NCI-H2227 (cell line): ENCODE results near the gene HOTAIR.

Source experiments
- DNase-seq: peaks from one replicate; lab custom pipeline; 2025; ENCODE audit not compliant: unreplicated experiment; lab: John Stamatoyannopoulos, UW

The HOTAIR gene

DNA sequence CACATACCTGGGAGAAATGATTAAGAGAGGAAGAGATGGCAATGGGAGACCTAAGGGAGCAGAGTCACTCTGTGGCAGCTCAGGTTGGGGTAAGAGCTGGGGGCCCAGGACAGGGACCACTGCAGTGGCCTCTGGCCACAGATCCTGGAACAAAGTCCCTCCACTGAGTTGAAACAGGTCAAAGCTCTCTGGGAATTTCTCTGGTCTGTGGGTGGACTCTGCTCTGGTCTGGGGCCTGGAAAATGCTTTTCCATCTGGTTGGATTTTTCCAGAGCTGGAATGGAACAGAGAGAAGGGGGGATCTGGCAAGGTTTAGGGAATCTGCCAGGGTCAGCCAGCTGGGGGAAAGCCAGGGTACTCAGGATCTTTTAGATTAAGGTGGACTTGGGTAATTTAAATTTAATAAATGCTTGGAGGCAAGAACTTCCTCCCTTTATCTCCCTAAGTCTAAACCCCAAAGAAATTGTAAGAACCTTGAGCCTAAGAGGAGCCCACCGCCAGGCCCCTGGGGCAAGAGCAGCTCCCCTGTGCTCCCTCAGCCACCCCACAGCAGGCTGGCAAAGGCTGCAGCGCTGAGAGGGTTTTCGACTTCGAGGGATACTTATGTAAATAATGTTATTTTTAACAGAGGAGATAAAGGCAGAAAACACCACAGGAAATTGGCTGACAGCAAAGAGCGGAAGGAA, 13.9 kb upstream of the HOTAIR start:
- no peak for DNase-seq

DNA sequence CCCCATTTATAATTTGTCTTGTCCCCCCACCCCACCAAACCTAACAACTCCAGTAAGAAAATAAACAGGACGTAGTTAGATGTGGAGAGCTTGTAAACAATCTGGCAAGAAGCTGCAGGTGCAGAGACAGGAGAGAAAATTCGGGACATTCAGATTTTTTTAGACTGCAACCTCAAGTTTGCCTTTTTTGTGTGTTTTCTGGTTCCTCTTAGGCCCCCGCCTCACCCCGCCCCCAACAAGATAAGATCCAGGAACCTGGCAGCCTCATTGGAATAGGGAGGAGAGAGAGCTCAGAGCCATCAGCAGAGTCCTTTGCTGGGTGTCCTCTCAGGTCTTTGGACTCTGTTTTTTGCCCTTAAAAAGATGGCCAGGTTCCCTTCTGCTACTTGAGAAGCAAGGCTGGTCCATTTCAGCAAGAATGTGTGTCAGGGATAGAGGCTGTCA, 13.1 kb upstream of the HOTAIR start:
- no peak for DNase-seq

DNA sequence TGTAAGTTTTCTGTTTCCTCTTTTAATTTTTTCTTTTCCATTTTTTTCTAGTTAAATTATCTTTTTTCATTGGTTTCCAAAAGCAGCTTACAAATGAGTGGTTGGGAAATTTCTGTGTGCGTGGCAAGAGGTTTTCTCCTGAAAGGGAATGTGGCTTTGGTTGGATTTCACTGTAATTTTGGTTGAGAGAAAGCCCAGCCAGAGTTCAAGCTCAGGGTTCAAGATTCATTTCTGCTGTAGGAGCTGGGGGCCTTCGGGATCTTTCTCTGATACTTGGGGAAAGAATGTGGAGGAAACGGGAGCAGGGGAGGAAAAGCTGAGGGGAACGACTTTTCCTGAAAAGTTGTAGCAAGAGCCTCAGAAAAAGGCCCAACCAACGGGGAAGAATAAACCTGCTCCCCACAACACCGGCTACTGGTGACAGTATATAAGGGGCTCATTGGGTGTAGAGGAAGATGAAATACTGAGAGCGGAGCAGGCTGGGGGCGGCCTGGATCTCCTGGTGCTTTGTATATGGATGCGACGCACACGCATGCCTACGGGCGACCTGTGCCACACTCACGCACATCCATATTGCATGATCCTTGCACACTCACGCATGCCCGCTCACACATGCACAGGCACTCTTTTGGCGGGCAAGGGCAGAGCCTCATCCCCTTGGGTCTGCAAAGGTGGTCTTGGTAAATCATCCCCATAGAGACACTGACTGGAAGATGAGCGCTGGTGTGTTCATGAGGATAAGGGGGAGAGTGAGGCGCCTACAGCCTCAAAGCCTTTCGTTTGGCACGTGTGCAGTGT, 12.1 kb upstream of the HOTAIR start:
- DNase-seq, result no peak

DNA sequence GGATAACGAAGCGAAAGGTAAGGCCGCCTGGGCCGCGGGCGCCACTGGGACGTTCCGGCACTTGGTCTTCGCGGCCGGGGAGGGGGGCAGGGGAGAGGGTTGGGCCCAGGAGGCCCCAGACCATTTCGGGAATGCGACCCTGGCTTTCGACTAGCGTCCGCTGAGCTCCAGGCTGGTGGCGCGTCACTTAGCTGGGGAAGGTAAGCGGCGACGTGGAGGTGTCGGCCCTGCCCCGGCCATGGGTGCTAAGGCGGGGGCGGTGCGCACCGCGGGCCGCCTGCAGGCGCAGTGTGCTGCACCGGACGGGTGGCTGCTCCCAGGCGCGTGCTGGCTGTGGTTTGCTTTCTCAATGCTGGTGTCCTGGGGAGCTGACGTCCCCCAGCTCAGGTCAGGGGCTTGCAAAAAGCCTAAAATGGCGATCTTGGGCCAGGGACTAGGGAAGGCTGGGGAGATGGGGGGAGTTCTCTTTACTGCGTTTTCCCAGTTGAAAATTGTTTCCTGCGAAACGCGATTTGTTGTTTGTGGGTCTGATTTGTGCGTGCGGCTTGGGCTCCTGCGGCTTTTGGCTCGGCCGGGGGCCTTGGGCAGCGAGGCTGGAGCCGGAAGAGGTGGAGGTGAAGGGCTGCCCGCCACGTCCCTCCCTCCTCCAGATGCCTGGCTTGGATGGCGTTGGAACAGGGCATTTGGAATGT, 11.4 kb upstream of the HOTAIR start:
- DNase-seq, result no peak

DNA sequence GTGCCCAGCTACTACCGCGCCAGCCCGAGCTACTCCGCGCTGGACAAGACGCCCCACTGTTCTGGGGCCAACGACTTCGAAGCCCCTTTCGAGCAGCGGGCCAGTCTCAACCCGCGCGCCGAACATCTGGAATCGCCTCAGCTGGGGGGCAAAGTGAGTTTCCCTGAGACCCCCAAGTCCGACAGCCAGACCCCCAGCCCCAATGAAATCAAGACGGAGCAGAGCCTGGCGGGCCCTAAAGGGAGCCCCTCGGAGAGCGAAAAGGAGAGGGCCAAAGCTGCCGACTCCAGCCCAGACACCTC, 10.9 kb upstream of the HOTAIR start:
- DNase-seq, result no peak

DNA sequence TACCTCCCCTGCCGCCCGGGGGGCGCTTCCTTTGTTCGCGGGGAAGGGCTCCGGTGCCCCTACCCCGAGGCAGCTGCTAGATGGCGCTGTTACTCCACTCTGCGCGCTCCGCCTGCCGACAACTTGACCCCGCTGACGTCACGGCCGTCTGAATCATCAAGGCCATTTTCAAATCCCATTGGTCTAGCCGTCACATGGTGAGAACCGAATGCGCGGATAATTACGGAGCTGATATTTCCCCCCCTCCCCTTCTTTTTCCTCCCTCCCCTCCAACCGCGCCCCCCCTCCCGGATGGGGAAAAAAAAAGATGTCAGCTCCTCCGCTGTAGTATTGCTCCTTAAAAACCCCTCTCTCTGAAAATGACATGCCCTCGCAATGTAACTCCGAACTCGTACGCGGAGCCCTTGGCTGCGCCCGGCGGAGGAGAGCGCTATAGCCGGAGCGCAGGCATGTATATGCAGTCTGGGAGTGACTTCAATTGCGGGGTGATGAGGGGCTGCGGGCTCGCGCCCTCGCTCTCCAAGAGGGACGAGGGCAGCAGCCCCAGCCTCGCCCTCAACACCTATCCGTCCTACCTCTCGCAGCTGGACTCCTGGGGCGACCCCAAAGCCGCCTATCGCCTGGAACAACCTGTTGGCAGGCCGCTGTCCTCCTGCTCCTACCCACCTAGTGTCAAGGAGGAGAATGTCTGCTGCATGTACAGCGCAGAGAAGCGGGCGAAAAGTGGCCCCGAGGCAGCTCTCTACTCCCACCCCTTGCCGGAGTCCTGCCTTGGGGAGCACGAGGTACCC, 10.3 kb upstream of the HOTAIR start, which contains the start of gene HOXC10:
Gene HOXC10 (plus strand): TSS at position 246 of the 791 bp plus-strand sequence. CDS start 114 bp downstream, at position 360.
- peak; percentile 90 for DNase-seq

DNA sequence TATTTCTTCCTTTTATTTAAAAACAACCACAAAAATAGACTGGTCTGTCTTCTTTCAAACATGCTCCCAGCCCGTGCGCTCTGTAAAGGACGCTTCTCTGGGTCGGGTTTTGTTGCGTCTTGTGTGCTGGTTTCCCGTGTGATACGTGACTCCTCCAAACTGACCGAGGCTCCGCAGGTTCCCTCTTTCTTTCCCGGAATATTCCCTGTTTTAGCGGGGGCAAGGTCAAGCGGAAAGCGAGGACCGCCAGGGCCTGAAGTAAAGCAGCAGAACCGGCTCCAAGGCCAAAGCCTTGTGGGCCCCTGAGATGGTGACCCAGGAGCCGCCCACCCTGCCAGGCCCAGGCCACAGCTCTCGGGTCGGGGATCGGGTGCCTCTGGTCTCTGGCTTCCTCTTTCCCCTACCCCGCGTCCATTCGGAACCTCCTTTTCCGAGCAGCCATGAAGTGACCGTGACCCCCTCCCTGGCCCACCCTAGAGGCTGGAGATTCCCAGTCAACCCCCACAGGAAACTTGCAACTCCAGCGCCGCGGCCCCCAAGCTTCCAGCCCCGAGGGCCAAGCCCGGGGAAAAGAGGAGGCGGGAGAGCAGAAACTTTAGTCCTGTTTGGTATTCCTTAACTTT, 9.3 kb upstream of the HOTAIR start:
- no peak for DNase-seq

DNA sequence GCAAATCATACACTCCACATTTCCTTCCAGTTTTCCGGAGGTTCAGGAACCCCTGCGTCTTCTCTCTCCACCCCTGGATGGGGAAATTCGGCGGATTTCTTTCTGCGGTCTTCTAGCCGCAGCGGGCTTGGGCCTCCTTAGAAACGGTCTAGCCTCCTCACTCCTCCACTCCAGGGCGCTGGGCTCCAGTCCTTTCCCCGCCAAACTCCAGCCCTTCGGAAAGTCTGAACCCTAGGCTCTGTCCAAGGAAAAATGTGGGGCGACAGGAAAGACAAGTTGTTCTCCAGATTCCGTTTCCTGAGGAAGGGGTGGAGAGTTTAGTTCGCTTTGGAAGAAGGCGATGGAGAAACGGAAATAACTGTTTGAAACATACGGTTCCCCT, 8.8 kb upstream of the HOTAIR start:
- no peak for DNase-seq

DNA sequence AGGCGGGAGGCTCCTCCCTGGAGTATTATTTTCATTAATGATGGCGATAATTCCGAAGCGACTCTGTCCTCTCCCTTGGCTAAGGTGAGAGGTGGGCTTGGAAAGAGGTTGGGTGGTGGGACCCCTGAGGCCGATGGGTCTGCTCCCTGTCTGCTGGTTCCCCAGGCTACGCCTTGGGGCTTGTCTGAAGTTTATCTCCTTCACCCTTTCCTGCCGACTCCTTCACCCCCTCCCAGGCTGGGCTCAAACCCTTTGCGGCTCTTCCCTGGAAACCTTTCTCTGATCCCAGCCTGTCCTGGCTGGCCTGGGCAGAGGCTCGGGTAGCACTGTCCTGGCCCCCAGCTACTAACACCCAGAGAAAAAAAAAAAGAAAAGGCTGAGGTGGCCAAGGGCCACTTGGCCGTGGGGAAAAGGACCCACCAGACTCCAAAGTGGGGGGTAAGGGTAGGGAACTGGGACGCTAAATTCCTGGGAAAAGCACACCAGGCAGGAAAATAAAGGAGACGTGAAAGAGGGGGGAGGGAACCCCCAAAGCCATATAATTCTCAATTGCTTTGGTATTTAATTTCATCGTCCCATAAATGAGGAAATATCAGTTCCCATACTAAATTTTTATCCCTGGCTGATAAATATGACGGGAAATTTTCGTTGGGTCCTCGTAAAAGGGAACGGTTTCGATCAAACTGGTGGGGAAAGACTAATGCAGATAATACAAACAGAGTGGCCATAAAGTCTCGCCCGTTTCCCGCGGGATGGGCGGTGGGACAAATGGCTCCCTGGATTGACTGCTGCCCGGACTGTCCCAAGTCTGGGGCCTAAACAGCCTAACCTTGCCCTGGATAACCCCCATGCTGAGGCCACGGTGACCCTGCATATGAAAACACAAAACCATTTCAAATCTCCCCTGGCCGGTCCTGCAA, 8.2 kb upstream of the HOTAIR start:
- DNase-seq, result no peak

DNA sequence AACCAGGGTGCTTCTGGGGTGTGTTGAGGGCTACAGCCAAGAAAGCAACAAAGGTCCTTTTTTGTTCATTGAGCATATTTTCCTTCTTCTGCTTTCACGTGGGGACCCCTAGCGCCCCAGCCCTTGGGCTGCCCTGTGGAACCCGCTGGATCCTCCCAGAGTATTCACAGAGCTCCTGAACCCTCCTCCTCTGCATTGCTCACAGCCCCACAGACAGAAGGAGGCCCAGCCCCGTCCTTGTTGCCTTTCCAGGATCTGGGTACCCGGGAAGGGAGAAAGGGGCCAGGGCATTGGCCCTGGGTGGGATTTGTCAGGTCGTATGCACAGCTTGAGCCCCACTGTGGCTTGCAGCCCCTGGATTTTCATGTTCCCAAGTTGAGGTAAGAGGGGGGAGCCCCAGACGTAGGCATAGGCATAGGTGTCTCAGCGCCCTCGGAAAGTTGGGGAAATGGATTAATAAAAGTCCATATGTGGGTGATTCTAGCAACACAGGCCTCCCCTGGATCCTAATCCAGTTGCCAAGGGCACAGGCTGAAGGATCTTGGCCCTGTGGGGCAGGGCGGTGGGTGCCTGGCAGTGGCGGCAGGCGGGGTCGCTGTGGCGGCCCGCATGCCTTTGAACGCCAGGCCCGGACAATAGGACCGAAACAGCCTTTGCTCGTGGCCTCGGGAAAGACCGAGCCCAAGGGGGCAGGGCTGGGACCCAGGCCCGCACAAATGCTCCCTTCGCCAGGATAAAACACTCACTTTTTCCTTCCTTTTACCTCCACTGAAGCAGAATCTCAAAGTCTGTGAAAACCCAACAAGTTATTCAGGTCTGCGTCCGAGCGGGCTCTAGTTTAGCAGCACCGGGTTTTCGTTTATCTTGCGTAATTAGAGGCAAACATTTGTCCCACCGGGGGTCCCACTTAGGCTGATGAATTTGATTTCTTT, 7.1 kb upstream of the HOTAIR start:
- DNase-seq, result no peak

DNA sequence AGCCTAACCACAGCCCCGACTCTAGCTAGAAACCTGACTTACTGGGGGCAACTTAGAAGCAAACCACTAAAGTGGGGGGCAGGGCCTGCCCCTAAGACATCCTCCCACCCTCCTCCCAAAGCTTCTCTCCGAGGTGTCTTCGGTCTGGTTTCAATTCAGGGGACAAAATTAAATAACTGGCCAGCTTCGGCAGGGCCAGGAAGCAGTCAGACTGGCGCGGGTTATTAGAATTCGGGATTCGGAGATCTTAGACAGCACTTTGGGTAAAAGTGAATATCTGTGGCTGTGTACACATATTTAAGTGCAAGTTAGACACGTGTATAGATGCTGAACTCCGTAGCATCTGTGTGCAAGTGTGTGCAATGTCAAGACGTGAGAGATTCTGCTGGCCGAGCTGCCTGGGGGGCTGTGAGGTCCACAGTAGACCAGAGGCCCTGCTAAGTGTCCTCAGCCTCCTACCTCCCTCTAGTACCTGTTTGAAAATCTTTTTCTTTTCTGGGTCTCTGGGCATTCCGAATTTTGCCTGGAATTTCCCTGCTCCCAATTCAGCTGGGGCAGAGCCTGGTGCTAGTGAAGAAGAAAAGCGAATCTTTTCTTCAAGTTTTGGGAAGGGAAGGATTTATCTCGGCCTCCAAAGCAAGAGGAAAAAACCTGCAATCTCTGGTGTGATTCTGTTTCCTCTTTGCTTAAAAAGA, 6.2 kb upstream of the HOTAIR start:
- DNase-seq, result no peak

DNA sequence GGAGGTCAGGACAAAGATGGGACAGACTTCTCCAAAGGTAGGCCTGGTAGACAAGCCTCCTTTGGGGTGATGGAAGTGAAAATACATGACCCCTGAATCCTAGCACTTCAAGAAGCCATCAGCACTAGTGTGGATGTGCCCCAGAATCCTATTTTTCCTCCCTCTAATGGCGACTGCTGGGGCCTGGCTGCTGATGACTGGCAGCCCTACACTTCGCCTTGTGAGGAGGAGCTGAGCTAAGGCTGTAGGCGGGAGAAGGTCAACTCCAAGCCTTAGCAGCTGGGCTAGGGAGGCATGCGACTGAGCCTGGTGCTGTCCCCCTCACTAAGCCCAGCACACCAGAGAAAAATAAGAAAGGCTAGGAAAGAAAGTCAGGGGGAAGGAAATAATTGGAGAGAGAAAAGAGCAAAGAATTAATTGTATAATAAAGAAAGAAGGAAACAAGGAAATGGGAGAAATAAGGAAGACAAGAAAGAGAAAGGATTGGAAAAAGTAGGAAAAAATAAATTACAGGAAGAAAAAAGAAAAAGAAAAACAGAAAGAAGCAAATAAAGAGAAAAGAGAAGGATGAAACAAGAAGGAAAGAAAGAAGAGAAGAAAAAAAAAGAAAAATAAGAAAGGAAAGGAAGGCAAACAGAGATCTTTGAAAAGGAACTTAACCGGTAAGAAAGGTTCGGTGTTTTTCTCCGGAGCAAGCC, 5.5 kb upstream of the HOTAIR start:
- no peak for DNase-seq

DNA sequence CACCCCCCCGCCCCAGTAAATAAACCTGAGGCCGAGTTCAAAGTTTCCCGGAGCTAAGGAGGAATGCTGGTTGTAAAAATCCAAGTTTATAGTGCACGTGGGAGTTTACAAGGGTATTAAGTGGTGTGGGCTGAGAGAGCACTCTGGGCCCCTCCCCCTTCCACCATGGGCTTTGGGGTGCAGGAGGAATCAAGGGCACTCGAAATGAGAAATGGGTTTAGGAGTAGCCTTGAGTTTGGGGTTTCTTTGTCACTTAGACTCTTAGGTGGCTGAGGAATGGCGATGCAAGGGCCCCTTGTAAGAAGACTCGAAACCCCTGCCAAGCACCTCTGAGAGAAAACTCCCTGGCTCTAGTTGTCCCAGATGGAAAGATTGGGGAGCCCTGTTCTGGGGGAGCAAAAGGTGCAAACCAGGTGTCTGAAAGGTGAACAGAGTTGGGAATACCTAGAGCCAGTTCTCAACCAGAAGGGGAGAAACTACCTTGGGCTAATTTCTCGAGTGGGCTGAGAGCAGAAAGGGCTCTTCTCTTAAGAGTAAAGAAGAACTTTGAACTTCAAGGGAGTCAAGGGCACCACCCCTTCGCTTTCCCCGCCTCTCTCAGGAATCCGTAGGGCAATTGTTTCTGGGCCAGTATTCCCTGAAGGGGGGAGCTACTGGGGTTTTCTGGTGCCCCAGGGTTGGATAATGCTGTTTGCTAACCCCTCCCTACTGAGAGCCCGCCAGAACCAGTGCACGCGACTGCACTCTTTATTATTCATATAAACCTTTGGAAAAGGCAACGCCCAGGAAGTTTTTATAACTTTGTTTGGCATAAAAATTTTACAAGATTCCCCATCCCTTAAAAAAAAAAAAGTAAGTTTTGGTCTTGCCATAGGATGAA, 4.0 kb upstream of the HOTAIR start:
- DNase-seq, result no peak

DNA sequence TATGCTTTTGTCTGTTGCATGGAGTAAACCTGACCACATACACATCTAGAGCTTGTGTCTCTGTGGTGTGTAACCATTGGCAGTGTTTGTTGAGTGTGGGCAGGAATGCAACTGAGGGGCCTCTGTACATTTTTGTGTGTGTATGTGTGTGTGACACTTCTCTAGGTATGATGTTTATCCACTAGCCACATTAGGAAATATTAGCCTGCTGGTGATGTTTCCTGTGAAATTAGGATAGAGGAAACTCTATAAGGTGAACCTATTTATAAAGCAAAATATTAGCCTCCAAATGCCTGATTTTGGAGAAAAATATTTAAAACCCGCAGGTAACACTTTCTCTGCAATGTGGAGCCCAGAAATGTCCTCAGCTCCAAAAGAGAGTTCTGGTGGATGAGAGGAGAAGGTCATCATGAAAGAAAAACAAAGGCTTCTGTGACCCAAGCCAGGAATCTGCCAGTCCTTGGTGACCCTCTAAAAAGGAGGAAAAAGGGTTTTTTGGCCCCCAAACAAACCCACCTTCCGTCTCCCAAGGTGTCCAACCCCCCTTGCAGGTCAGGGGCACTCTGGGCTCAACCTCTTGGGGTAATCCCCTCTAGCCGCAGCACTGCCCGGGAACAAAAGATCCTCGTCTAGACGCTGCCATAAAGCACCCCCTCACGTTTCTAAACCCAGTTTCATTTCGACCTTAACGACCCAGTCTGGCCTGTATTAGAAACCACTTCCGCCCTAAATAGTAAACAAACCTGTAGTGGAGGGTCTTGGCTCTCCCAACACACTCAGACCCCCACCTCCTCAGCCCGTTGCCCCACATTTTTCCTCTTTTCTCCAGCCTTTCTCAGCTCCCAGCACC, 3.1 kb upstream of the HOTAIR start:
- no peak for DNase-seq

DNA sequence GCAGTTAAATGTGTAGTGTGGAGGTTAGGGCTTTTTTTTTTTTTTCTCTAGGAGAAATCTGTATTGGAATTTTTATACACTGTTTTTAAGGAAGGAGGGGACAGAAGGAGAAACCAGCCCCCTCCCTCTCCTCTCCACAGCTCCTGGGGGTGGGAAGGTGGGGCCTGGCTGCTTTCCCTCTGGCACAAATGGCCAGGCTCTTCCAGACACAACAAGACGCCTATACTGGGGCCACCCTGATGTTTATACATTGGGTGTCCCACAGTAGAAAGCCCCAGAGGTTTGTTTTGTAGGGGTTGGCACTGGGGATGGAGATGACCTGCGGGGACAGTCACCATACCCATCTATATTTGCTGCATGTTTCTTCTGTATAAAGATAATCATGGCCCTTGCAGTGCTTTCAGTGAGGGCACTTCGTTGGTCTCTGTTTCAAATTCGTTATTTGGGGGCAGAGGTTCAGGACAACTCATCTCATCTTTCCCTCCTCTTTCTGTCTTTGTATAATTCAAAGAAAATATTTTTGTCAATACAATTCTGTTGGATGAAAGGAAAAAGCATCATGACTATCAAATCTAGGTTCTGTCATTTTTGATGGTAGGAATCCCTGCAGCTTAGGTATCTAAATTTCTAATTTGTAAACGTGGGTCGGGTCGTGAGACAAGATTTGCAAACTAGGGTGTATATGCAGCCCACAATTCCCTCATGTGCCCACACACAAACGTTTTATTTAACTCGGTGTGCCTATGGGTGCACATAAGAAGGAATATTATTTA, 2.3 kb upstream of the HOTAIR start:
- DNase-seq, result no peak
